GM19099 (cell line): ENCODE results near the gene MMP14.
A peak's percentile ranks its signal among the peaks of the same experiment; 100 is the strongest.

Source experiments
- POLR2A ChIP-seq: IDR thresholded peaks from 3 replicates; pipeline ENCODE4 v1.6.1; 2011; ENCODE audit warnings: low read depth; ENCODE audit not compliant: insufficient read length; ENCODE audit errors: extremely low read depth

Gene MMP14

DNA sequence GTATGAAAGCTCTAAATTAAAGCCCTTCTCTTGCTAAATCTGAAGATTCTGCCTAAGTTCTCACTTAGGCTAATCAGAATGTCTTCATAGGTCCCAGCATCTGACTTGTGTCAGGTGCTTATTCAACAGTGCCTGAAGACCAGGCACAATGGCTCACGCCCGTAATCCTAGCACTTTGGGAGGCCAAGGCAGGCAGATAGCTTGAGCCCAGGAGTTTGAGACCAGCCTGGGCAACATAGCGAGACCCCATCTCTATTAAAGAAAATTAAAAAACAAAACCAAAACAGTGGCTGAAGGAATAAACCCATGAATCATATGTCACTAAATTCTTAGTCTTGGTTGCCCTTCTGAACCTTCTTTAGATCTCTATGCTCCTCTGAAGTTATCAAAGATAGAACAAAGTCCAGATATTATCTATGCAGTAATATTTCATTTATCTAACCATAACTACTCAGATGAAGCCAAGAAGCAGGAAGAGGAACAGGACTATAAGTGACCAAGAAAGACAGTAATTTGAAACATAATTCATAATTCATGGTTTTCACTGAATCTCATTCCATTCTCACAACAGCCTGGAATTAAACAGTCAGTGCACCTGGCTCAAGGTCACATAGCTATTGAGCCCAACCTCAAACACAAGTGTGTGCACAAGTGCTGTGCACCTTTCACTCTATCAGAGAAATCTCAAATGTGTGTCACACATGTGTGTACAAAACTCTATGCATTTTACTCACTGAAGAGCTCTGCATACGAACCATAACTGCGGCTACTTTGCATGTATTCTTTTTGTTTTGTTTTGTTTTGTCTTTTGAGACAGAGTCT is 27.8 kb upstream of the MMP14 start:
- TF ChIP-seq POLR2A: no peak

DNA sequence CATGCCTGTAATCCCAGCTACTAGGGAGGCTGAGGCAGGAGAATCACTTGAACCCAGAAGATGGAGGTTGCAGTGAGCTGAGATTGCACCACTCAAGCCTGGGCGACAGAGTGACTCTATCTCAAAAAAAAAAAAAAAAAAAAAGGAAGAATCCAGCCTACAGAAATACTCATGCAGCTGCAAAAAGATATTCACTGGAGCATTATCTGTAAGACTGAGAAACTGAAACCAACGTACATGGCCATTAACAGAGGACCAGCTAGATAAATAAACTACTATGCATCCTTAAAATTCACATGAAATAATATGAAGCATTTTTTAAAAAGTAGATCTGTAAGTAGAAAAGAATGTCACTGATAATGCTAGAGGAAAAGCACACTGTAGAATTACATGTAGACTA is 24.7 kb upstream of the MMP14 start:
- no peak for TF ChIP-seq POLR2A

DNA sequence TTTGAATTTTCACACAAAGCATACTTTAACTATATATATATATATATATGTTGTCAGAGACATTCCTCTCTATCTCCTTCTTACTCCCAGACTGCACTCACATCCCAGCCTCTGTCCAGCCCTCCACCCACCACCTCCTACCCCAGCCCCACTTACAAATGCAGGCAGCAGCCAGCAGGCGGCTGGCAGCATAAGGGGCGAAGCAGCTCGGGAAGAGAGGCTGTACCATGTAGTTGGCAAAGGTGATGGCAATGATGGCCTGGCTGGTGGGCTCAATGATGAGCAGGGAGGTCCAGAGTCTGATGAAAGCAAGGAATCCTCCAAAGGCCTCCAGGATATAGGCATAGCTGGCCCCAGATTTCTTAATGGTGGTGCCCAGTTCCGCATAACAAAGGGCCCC is 23.6 kb upstream of the MMP14 start:
- no peak for TF ChIP-seq POLR2A

DNA sequence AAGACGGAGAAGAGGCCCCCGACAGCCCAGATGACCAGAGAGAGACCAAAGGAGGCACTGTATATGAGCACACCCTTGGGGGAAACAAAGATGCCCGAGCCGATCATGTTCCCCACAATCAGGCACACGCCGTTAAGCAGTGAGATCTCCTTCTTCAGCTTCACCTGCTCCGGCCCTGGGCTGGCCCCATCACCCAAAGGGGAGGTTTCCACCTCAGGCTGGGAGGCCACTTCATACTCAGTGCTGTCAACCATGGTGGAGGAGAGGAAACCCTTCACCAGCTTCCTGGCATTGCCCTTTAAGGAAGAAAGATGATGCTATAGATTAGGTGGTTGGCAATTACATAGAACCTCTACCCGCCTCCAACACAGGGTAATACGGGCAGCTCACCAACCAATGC is 23.2 kb upstream of the MMP14 start:
- no peak for TF ChIP-seq POLR2A

DNA sequence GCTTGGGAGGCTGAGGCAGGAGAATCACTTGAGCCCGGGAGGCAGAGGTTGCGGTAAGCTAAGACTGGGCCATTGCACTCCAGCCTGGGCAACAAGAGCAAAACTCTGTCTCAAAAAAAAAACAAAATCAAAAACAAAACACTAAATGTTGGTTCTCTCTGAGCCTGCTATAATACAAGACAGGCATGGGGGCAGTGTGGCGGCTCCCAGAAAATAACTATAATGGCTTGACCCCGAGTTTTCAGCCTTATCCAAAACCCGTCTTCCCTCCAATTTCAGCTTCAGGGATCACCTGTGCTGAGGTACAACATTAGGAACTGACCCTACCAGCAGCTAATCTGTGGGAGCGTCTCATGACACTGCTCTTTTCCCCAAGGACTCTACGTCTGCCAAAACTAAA is 22.0 kb upstream of the MMP14 start:
- TF ChIP-seq POLR2A: no peak

DNA sequence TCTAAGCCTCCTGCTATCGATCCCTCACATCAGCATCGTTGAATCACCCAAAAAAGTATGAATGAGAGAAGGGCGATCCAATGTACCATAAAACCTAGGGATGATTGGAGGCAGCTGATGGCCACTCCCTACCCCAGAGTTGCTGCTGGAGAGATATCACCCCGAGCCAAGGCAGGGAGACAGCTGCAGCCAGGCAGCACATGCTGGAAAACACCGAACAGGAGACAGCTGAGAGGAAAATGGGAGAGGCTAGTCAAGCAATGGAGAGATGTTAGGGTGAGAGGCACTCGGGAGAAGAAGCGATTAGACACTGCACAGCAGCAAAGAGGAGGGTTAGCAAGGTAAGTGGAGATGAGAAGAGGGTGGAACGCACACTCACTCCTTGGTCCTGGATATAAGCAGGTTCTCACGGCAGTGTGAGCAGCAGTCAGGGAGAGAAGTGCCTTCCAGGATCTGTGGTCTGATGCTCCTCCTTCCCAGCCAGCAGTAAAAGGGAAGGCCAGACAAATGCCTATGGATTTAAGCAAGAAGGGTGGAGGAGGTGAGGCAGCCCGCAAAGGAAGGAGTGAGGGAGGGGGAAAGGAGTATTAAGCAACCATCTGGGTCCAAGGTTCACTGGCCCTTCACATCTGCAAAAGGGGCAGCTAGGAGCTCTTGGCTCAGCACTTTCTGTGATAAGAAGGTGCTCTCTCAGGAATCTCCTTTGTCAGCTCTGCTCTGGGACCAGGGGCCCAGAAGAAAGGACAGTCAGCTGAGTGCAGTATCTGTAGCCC is 21.3 kb upstream of the MMP14 start, which contains the start of gene SLC7A7:
SLC7A7 (minus strand) TSS at position 495 of the 773 bp plus-strand sequence. CDS start 2,037 bp downstream, outside the sequence.
- TF ChIP-seq POLR2A: no peak

DNA sequence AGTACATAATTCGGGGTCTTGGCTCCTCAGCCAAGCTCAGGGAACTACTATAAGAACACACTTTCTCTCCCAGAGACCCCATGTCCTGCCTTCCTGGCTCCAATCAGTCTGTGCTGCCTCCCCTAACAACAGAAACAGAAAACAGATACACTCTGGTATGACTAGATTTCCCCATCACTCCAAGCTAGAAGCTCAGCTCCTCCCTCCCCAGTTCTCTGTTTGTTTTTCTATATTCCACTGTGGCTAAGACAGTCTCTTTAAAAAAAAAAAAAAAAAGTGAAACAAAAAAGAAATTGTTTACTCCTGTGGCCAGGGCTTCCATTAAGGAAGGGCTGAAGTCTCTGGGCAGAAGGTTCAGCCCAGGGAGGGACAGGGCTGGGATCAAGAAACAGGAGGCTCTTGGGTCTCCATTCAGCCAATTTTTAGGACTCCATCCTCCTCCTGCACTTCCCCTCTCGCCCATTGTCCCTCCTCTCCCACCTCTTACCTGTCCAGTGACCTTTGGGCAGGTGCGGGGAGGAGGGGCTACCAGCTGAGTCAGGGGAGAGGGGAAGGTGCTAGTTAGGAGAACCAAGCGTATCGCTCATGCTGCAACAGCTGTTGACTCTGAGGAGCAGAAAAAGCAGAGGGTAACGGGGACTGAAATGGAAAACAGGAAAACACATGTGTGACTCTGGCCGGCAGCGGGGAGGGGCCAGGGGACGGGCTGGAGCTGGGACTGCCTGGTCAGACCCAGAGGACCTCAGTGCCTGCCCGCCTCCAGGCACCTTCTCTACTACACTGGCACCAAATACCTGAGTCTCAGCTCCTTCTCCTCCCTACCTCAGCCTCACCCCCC is 17.0 kb upstream of the MMP14 start:
- TF ChIP-seq POLR2A: peak; percentile 49

DNA sequence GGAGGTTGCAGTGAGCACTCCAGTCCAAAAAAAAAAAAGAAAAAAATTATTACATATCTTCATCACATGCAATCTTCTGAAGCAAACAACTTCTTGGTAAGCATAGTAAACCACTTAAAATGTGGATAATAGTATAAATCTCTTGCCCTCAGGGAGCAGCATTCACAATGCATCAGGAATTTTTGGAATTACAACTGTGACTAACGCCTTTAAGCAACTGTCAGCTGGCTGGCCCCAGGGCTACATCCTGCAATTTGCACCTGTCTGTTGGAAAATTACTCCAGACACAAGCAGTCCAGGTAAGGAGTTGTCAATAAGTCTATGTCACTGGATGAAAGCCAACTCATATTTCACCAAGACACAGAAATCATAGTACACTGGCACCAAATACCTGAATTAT is 15.7 kb upstream of the MMP14 start:
- no peak for TF ChIP-seq POLR2A

DNA sequence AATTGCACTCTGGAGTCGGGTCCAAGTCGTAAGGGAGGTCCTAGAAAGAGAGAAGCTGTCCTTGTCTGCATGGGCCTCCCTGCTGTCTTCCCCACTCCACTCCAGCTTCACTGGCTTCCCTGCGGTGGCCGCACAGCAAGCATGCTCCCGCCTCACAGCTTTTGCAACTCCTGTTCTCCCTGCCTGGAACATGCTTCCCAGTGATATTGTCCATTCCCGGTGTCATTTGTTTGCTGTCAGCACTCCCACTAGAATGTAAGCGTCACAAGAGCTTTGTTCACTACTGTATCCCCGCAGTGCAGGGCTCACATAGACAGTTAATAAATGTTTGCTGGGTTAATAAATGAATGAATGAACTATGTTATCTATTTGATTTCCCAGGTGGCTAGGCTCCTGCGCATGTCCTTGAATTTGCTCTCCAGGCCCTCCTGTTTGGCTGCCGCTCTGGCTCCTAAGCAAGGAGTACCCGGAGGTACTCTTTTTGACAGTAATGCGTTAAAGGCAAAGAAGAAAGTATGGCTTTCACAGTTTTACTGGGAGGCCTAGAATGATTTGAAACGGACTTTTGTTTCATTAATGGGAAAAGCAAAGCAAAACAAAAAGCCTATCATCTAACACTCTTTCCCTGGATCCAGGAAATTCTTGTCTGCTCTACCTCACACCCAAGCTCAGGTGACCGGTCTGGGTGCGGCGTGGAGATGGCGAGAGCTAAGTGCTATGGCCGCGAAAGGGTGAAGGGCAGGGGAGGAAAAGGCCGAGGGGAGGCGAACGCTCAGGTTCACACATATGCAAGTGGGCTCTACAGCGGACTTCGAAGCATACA is 15.0 kb upstream of the MMP14 start:
- TF ChIP-seq POLR2A: no peak

DNA sequence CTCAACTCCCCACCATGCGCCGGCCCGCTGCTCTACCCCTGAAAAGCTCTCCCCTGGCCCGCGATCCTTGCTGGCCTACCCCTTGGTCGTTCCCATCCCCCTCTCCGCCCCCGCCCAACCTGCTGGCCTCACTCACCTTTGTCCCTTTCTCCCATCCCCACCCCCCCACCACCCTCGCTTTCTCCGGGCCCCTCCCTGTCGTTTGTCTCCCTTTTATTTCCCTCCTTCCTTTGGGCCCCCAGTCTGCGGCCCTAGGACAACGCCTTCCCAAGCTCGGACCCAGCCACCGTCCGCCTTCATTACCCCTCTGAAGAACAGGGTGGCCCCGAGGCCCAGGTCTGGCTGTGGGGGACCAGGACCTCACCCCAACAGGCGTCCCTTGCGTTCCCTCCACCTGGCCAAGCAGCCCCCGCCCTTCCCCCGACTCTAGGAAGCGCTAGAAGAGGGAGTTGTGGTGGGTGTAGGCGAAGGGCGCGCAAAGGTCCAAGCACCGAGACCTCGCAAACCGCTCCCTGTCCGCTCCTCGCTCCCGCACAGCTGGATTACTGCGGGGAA is 14.3 kb upstream of the MMP14 start:
- TF ChIP-seq POLR2A: no peak

DNA sequence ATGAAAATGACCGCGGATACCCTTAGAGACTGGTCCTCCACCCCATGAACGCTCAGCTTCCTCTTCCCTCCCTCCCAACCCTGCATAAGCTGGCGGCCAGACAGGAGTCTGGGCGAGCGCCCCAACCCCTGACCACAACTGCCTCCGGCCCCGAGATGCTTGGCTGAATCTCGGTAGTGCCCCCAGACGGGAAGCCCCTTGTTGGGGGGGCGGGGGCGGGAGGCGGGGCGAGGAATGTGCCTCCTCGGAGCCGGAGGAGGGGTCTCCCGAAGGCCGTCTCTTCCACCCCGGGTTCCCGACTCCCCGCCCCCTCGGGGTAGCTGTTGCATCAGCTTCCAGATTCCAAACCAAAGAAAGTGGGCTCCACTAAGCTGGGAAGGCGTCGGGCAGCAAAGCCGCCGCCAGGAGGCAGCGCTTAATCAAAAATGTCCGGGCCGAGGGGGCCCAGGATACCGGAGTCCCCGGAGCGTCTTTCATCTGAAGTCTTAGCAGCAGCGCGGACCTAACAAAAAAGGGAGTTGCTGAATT is 13.8 kb upstream of the MMP14 start:
- TF ChIP-seq POLR2A: peak; percentile 35

DNA sequence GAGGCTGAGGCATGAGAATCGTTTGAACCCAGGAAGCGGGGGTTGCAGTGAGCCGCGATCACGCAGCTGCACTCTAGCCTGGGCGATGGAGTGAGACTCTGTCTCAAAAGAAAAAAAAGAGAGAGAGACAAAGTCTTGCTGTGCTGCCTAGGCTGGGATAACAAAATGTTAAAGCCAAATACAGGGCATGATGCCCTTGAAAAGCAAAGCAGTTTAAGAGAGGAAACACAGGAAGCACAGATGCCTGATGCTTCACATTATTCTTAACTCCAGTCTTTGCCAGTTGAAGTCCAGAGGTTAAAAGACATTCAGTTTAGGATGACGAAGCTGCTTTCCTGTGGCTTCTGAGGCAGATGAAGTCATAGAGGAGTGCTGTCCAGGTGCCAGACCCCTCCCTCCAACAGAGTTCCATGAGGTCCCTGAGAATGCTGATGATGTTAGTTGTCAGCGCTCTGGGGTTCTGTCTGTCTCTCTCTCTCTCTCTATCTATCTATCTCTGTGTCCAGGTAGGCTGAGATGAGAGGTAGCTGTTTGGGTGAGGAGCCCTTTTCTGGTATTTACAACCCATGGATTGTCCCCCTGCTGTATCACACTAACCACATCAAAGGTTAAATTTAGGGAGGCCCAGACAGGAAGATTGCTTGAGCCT is 11.6 kb upstream of the MMP14 start:
- no peak for TF ChIP-seq POLR2A
